Left kidney (tissue), 2 donors: ENCODE results near the gene EXOC3L4. TPM values are rescaled to one million over a fixed set of nuclear protein-coding genes. Genes with fewer than 3 reads are reported as not detected.
"Not testable (repeated sequence)": the region's sequence is repeated elsewhere in the genome, so short reads cannot be mapped to it uniquely, and the experiment has no call there.

Experiments used
- DNase-seq: peaks from one replicate; pipeline ENCODE4 v3.0.0-alpha.2; 2013
- polyA plus RNA-seq: library from polyadenylated mRNA; unstranded; fragments of 120-200 nt; gene quantifications from one replicate; pipeline ENCODE4 v1.2.1, GENCODE V29; 2013; ENCODE audit not compliant: insufficient read length

EXOC3L4 gene
- polyA plus RNA-seq, 1 donor: 3.0 TPM

- DNase-seq: no peak
These were observed 56.9 kb downstream of the EXOC3L4 start for GRCh38 chr14:103151270-103151945.

GRCh38 chr14:103155010-103155409 lies 60.5 kb downstream of the EXOC3L4 start:
- DNase-seq: no peak

DNA sequence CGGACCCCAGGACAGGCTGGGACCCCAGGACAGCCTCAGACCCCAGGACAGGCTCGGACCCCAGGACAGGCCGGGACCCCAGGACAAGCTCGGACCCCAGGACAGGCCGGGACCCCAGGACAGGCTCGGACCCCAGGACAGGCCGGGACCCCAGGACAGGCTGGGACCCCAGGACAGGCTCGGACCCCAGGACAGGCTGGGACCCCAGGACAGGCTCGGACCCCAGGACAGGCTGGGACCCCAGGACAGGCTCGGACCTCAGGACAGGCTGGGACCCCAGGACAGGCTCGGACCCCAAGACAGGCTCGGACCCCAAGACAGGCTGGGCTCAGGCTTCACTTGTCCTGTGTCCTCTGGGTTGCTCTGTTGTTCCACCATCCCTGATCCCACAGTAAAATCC lies 60.9 kb downstream of the EXOC3L4 start:
- not testable (repeated sequence) for DNase-seq

DNA sequence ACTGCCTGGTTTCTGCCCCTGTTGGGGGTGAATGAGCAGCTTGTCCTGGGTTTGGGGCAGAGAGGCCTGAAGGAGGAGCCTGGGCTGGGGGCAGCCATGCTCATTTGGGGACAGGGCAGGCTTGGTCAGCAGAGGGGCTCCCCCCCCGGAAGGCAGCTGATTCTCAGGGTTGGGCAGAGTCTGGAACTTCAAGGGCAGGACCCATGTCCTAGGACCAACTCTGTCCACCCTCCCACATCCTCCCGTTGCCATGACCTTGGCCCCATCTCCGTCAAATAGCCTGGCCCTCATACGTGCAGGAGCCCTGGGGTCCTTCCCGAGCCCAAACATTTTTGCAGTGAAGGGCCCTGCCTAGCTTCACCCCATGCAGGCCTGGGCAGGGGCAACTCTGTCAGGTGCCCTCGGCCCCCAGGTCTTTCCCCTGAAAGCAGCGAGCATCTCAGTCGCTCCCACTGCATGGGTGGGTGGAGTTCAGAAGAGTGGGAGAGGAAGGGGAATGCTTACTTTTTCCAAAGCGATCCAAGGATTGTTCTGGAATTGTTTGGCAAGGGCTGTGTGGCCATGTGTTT lies 61.4 kb downstream of the EXOC3L4 start:
- DNase-seq: no peak

GRCh38 chr14:103156651-103157378 lies 62.3 kb downstream of the EXOC3L4 start:
- no peak for DNase-seq

DNA sequence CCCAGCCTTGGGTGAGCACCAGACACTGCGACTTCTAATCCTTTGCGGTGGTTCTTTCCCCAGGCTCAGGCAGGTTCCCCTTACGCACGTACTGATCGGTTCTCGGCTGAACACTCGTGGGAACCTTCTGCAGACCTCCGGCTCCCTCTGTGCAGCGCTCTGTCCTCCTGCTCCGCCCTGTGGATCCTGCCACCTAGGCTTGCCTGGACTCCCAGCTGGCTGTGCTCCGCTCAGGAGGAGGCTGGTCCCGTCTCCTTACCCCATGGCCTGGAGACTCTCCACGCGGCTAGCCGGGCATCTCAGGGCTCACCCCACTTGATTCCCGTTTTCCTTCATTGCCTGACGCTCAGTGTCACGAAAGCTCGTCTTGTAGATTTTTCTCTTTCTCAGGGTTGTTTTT lies 63.4 kb downstream of the EXOC3L4 start:
- DNase-seq: no peak

DNA sequence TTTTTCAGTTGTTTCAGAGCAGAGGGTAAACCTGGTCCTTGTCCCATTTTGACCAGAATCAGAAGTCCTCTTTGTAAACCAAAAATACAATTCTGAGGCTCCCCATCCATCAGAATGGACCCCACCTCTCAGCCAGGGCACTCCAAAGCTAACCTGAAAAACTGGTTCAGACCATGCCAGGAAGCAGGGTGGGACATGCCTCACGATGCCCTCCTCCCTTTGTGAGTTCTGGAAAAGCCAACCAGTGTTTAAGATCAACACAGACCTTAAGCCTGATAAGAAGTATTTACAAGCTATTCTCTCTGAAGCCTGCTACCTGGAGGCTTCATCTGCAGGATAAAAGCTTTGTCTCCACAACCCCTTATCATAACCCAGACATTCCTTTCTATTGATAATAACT lies 64.2 kb downstream of the EXOC3L4 start:
- DNase-seq: no peak

Other genes with a start within 250 kb of the EXOC3L4 start
- 23.0 TPM for gene AMN, start 172.1 kb upstream of the EXOC3L4 start, polyA plus RNA-seq
- gene CDC42BPB, start 37.2 kb upstream of the EXOC3L4 start, polyA plus RNA-seq: 88.6 TPM
- not detected for gene LBHD2, start 10.5 kb upstream of the EXOC3L4 start, polyA plus RNA-seq
- 29.6 TPM for gene TNFAIP2, start 28.7 kb downstream of the EXOC3L4 start, polyA plus RNA-seq
- gene EIF5, start 239.5 kb downstream of the EXOC3L4 start, polyA plus RNA-seq: 267 TPM